Duodenal mucosa (tissue), 2 donors: Measurements from ENCODE around the gene HMX1.

Experiments used
- H3K27ac ChIP-seq: one replicate; pipeline ENCODE4 v1.7.0; 2013; ENCODE audit warnings: low read depth, low read length
- H3K27me3 ChIP-seq, 2 donors: one replicate each; pipeline ENCODE4 v1.7.0; 2013; ENCODE audit warnings: low read length in 2 of 2, control low read depth in 1 of 2; ENCODE audit not compliant: insufficient read depth in 2 of 2, control insufficient read depth in 1 of 2
- H3K36me3 ChIP-seq, 2 donors: one replicate each; pipeline ENCODE4 v1.7.0; 2013; ENCODE audit warnings: low read length in 2 of 2, control low read depth in 1 of 2; ENCODE audit not compliant: insufficient read depth in 2 of 2, control insufficient read depth in 1 of 2
- H3K4me1 ChIP-seq, 2 donors: one replicate each; pipeline ENCODE4 v1.7.0; 2013; ENCODE audit warnings: low read length in 2 of 2, control low read depth in 1 of 2; ENCODE audit not compliant: insufficient read depth in 2 of 2, control insufficient read depth in 1 of 2
- H3K4me3 ChIP-seq, 2 donors: one replicate each; pipeline ENCODE4 v1.7.0; 2013; ENCODE audit warnings: low read length in 2 of 2, low read depth in 1 of 2
- H3K9ac ChIP-seq, 2 donors: one replicate each; pipeline ENCODE4 v1.7.0; 2013; ENCODE audit warnings: low read length in 2 of 2, low read depth in 1 of 2
- H3K9me3 ChIP-seq, 2 donors: one replicate each; pipeline ENCODE4 v1.7.0; 2013; ENCODE audit warnings: low read length in 2 of 2, control low read depth in 1 of 2; ENCODE audit not compliant: control insufficient read depth in 1 of 2

The HMX1 gene

DNA sequence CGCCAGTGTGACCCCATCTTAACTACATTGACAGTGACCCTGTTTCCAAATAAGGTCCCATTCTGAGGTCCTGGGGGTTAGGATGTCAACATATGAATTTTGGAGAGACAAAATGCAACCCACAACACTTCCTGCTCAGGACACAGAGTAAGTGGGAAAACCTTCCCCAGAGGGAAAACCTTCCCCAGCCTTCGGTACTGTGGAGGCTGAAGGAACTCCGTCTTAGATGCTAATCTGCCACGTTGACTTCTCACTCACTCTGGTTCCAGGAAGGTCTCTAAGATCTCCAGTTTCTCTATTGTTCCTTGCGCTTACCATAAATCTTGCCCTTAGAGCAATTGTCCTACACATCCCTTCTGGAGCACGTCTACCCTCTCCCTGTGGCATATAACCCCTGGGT, 29.7 kb upstream of the HMX1 start:
- no peak overlapping the region for H3K9ac ChIP-seq
- H3K36me3 ChIP-seq: no peaks in the 10 kb centered on the region
- no peak overlapping the region for H3K27ac ChIP-seq
- peaks cover 16 to 21% of the 10 kb centered on the region in 2 donors for H3K9me3 ChIP-seq
- no peak overlapping the region for H3K4me3 ChIP-seq
- no peaks in the 10 kb centered on the region for H3K4me1 ChIP-seq
- H3K27me3 ChIP-seq: peaks cover 0 to 6% of the 10 kb centered on the region in 2 donors

DNA sequence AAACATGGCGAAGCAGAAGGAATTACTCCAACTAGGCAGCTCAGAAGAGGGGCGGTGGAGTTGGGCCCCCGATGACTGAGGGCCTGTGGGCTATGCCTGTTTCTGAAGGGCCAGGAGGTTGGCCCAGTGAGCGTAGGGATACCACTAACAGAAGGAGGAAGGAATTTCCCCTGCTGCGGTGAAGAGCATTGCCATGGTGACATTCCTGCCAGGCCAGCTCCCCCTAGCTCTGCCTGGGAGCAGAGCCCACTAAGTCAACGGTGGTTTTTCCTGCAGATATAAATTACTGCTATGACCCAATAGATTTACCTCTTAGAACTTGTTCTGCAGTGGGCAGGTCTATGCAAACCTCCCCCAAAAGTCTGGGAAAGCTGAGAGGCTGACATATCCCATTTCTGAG, 28.9 kb upstream of the HMX1 start:
- Histone ChIP-seq H3K27ac (no peak overlapping the region), H3K9ac (no peak overlapping the region), H3K27me3 (peaks cover 5 to 13% of the 10 kb centered on the region in 2 donors), H3K36me3 (no peaks in the 10 kb centered on the region), H3K4me1 (no peaks in the 10 kb centered on the region), H3K9me3 (peaks cover 16 to 21% of the 10 kb centered on the region in 2 donors), H3K4me3 (no peak overlapping the region)

DNA sequence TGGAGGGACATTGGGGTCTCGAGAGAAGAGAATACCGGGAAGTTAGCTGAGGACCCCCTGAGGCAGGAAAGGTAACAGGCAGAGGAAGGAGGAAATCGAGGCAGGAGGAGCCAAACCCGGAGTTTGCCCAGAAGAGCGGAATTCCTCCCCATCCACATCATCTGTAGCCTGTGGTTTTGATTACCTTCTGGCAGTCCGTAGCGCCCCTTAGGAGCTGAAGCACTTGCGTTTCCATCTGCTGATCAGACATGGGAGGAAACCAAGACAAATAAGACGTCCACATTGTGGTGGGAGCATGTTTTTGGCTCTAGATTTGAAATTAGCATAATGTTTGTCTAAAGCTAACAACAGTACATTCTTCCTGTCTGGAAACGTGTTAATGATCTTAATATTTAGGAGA, 26.8 kb upstream of the HMX1 start:
- H3K9me3 ChIP-seq: peaks cover 16 to 21% of the 10 kb centered on the region in 2 donors
- H3K4me3 ChIP-seq: no peak overlapping the region
- H3K27ac ChIP-seq: no peak overlapping the region
- no peak overlapping the region for H3K9ac ChIP-seq
- H3K27me3 ChIP-seq: peaks cover 22% of the 10 kb centered on the region in 2 donors
- H3K4me1 ChIP-seq: no peaks in the 10 kb centered on the region
- no peaks in the 10 kb centered on the region for H3K36me3 ChIP-seq

DNA sequence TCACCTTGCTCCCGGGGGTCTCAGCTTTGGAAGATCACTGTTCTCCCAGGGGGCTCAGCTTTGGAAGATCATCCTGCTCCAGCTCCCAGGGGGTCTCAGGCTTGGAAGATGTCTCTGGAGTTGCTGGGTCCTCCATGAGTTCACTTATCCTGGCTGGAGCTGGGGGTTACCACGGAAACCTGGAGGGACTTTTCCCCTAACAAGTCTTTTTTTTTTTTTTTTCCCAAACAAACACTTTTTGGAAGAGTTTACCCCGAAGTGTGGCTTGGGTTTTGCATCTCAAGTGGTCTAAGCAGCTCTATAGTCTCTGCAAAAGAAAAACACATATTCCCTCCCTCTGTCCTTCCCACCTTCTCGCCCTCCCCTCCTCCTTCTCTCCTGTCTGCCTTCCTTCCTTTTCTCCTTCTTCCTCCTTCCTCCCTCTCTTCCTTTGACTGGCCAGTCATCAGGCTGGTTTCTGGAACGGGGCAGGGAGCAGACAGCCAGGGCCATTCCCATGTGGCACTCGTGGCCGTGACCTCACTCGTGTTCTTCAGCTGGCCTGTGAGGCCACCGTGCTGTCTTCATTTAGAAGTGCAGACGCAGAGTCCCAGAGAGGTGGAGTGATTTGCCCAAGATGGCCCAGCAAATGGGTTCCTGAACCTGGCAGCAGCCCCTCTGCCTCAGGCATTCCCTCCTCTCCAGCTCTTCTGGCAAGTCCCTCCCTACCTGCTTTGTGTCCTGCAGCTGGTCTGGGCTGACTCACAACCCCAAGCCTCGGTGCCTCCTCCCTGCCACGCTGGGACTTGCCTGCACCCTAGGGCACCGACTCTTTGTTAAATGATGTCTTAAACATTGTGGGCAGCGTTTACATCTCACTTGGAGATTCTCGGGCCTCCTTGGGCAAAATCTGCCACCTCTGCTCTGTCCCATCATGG, 25.9 kb upstream of the HMX1 start:
- Histone ChIP-seq H3K4me3 (no peak overlapping the region), H3K36me3 (no peaks in the 10 kb centered on the region), H3K9ac (no peak overlapping the region), H3K4me1 (no peaks in the 10 kb centered on the region), H3K27ac (no peak overlapping the region), H3K9me3 (peaks cover 16 to 21% of the 10 kb centered on the region in 2 donors), H3K27me3 (peaks cover 25% of the 10 kb centered on the region in 2 donors)

DNA sequence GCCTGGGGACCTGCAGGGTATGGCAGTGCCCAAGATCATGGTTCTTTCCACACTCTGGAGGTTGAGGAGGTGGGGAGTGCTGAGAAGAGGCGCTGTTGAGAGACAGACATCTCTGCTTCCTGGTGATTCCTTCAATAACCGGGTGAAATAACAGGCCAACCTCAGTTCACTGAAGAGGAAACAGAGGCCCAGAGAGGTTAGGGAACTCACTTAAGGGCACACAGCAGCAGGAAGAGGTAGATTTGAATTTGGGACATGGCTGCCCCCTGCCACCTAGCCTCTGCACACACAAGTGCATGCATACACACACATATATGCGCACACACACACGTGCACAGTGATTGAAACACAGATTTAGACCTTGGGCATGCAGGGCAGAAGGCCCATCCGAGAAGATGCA, 24.9 kb upstream of the HMX1 start:
- Histone ChIP-seq H3K27ac (no peak overlapping the region), H3K4me1 (no peaks in the 10 kb centered on the region), H3K9ac (no peak overlapping the region), H3K9me3 (peaks cover 11 to 12% of the 10 kb centered on the region in 2 donors), H3K4me3 (no peak overlapping the region), H3K36me3 (no peaks in the 10 kb centered on the region), H3K27me3 (peaks cover 25 to 29% of the 10 kb centered on the region in 2 donors)

DNA sequence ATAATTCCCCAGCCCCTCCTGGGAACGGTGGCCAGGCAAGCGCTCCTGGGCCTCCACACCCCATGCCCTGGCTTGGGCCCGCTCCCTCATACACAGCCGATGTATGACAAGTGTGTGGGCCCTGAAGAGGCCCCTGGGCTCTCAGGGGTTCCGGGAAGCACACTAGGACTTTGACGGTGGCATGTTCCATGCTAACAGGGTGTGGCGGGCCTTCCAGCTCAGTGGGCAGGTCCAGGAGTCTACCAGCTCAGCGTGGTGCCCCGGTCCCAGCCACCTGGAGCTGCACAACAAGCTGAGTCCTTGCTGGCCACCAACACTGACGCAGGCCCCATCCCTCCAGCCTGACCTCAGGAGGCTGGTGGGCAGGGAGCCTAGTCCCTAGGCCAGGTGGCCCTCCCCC, 24.4 kb upstream of the HMX1 start:
- Histone ChIP-seq H3K4me3 (no peak overlapping the region), H3K36me3 (no peaks in the 10 kb centered on the region), H3K9me3 (peaks cover 7% of the 10 kb centered on the region in 2 donors), H3K9ac (no peak overlapping the region), H3K4me1 (no peaks in the 10 kb centered on the region), H3K27me3 (peaks cover 29 to 33% of the 10 kb centered on the region in 2 donors), H3K27ac (no peak overlapping the region)

DNA sequence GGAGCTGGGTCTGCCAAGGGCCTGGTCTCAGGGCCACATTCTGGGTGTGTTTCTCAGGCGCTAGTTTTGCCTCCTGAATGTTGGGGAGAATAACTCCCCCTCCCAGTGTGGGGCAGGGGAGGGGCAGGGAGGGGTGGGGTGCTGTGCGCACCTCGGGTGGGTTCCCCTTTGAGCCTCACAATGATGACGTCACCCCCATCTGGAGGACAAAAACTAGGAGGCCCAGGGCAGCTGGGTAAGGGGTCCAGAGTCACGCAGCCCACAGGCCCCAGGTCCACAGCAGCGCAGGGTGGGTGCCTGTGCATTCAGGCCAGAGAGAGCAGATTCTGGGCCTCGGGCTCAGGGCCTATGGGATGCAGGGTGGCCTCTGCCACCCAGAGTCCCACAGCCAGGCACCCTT, 23.7 kb upstream of the HMX1 start:
- H3K27me3 ChIP-seq: peaks cover 36 to 39% of the 10 kb centered on the region in 2 donors

DNA sequence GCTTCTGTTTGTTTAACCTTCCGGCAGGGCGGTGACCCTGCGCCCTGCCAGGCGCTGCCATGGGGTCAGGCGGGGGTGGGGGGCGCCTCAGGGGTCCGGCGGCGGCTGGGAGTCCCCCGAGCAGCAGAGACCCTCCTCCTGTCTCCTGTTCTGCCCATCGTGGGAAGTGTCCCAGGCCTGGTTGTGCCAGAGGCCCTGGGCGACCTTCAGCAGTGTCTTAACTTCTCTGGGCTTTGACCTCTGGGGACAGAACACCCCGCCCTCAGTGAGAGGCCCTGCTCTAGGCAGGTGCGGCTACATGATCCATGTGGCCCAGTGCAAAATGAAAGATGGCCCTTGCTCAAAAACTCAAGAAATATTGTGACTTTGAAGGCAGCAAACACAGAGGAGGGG, 22.8 kb upstream of the HMX1 start:
- no peaks in the 10 kb centered on the region for H3K4me1 ChIP-seq
- no peak overlapping the region for H3K4me3 ChIP-seq
- H3K27me3 ChIP-seq: peaks cover 38 to 43% of the 10 kb centered on the region in 2 donors
- no peaks in the 10 kb centered on the region for H3K36me3 ChIP-seq
- H3K9ac ChIP-seq: no peak overlapping the region
- no peak overlapping the region for H3K27ac ChIP-seq
- H3K9me3 ChIP-seq: no peaks in the 10 kb centered on the region

More for the DNA sequence above, 23.7 kb upstream of the HMX1 start:
- H3K4me3 ChIP-seq: no peak overlapping the region
- H3K9ac ChIP-seq: no peak overlapping the region
- H3K36me3 ChIP-seq: no peaks in the 10 kb centered on the region
- H3K27ac ChIP-seq: no peak overlapping the region
- no peaks in the 10 kb centered on the region for H3K4me1 ChIP-seq
- peaks cover 0 to 3% of the 10 kb centered on the region in 2 donors for H3K9me3 ChIP-seq

DNA sequence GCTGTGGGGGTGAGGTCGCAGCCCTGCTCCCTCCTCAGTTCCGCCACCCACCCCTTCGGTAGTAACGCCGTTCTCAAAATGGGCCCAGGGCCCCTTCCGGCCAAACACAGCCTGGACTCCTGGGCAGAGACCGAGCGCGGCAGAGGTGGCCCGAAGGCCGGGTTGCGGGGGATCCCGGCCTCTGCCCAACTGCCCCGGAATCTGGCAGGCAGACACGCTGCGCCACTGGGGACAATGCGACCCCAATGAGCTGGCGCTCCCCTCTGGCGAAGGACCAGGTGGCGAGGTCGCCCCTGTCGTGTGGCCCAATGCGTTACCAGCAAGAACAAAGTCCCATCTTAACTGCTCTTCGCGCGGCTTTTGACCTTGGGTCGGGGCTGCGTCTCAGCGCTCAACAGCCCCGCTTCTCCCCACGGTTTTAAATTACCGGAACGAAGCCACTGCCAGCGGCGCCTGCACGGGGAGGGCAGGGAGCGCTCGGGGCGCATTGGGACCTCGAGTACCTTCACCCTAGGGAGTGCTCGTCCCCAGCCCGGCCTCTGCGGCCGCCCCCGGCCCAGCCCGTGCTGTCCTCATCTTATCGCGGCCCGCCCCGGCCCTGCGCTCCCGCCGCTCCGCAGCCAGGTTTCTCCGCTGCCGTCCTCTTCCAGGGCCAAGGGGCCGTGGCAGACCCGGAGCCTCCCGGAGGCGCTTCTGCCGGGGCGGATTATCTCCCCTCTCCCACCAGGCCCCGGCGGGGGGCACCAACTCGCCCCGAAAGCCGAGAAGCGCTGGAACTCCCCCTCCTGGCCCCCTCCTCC, 22.2 kb upstream of the HMX1 start:
- Histone ChIP-seq H3K27me3 (peaks cover 44 to 49% of the 10 kb centered on the region in 2 donors), H3K9me3 (no peaks in the 10 kb centered on the region), H3K36me3 (no peaks in the 10 kb centered on the region), H3K4me1 (no peaks in the 10 kb centered on the region), H3K9ac (no peak overlapping the region), H3K27ac (no peak overlapping the region), H3K4me3 (no peak overlapping the region)

DNA sequence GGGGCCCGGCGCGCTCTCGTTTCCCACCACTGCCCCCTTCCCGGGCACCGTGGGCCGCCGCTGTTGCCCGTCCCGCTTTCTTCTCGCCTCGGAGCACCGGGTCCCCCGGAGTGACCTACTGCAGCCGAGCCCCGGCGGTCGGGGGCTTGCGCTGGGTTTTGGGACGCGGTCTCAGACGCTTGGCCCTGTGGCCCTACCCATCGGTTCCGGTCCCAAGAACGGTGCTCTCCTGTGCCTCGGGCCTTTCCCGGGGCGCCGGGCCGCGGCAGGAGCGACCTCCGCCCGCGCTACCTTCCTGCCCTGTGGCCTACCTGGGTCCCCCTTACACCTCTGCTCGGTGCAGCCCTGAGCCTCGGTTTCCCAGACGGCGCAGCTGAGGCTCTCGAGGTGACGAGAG, 21.6 kb upstream of the HMX1 start:
- Histone ChIP-seq H3K4me1 (no peaks in the 10 kb centered on the region), H3K4me3 (no peak overlapping the region), H3K9me3 (no peaks in the 10 kb centered on the region), H3K27me3 (peaks cover 47 to 53% of the 10 kb centered on the region in 2 donors), H3K36me3 (no peaks in the 10 kb centered on the region), H3K27ac (no peak overlapping the region), H3K9ac (no peak overlapping the region)
